HL-60 (cell line): ENCODE measurements around the gene MYL7.
"Not testable (repeated sequence)": the region's sequence is repeated elsewhere in the genome, so short reads cannot be mapped to it uniquely, and the experiment has no call there.

ENCODE experiments used
- DNase-seq, 2 experiments: peaks; one replicate each; pipeline ENCODE4 v3.0.0-alpha.2; 2010 to 2020; ENCODE audit warnings: low read depth in 1 of 2, low spot score in 1 of 2
- H3K27ac ChIP-seq: fragments of 250-450 bp; sonication (Bioruptor Pico); replicated peaks from 2 replicates; pipeline ENCODE4 v1.5.1; 2020; ENCODE audit warnings: mild to moderate bottlenecking, moderate library complexity
- H3K27me3 ChIP-seq: fragments of 250-450 bp; sonication (Bioruptor Pico); 2 replicates; pipeline ENCODE4 v1.5.1; 2021; ENCODE audit warnings: mild to moderate bottlenecking, moderate library complexity; ENCODE audit not compliant: insufficient read depth, poor library complexity, severe bottlenecking
- H3K4me3 ChIP-seq: replicated peaks from 2 replicates; pipeline ENCODE4 v1.5.1; 2011; ENCODE audit warnings: mild to moderate bottlenecking, control low read depth, low read length; ENCODE audit not compliant: insufficient read depth
- GABPA ChIP-seq: IDR thresholded peaks from 2 replicates; pipeline ENCODE4 v1.6.1; 2012; ENCODE audit warnings: low read depth
- POLR2AphosphoS5 ChIP-seq: IDR thresholded peaks from 2 replicates; pipeline ENCODE4 v1.6.1; 2012; ENCODE audit warnings: low read depth
- REST ChIP-seq: IDR thresholded peaks from 2 replicates; pipeline ENCODE4 v1.6.1; 2012; ENCODE audit warnings: low read depth; ENCODE audit not compliant: insufficient replicate concordance
- SPI1 ChIP-seq: IDR thresholded peaks from 2 replicates; pipeline ENCODE4 v1.6.1; 2012; ENCODE audit warnings: low read depth, mild to moderate bottlenecking, borderline replicate concordance
- TF ChIP-seq, protein P1 (sequence below): IDR thresholded peaks from one replicate; pipeline ENCODE4 v1.5.1; 2011; ENCODE audit warnings: low read length, control low read depth, inconsistent platforms; ENCODE audit not compliant: insufficient read depth

Gene MYL7

GRCh38 chr7:44176486-44176885, 35.4 kb upstream of the MYL7 start:
- no peaks in the 10 kb centered on the region for H3K27me3 ChIP-seq
- TF ChIP-seq POLR2AphosphoS5, result no peak
- no peak for DNase-seq

DNA sequence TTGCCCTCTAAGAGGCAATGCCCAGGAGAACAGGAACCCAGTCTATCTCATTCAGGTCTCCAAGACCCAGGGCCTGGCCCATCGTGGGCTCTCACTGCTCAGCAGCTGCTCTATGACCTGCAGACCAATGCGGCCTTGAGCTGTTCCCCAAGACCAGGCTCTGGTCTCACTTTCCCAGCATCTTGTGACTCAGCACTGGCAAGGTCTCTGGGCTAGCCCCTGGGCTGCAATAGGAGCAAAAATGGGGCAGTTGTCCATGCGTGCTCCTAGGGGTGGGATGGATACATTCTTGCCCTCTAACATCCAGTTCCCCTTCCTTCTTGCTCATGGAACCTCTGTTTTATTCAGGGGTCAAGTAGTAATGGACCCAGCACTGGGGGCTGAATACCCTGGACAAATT, 34.6 kb upstream of the MYL7 start:
- no peaks in the 10 kb centered on the region for H3K27me3 ChIP-seq
- TF ChIP-seq, protein P1, sequence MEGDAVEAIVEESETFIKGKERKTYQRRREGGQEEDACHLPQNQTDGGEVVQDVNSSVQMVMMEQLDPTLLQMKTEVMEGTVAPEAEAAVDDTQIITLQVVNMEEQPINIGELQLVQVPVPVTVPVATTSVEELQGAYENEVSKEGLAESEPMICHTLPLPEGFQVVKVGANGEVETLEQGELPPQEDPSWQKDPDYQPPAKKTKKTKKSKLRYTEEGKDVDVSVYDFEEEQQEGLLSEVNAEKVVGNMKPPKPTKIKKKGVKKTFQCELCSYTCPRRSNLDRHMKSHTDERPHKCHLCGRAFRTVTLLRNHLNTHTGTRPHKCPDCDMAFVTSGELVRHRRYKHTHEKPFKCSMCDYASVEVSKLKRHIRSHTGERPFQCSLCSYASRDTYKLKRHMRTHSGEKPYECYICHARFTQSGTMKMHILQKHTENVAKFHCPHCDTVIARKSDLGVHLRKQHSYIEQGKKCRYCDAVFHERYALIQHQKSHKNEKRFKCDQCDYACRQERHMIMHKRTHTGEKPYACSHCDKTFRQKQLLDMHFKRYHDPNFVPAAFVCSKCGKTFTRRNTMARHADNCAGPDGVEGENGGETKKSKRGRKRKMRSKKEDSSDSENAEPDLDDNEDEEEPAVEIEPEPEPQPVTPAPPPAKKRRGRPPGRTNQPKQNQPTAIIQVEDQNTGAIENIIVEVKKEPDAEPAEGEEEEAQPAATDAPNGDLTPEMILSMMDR, result no peak
- TF ChIP-seq SPI1, result no peak
- no peak for TF ChIP-seq POLR2AphosphoS5
- no peak for TF ChIP-seq GABPA
- TF ChIP-seq REST, result no peak

More at GRCh38 chr7:44176486-44176885, 35.4 kb upstream of the MYL7 start:
- no peak overlapping the region for H3K27ac ChIP-seq
- no peak overlapping the region for H3K4me3 ChIP-seq

DNA sequence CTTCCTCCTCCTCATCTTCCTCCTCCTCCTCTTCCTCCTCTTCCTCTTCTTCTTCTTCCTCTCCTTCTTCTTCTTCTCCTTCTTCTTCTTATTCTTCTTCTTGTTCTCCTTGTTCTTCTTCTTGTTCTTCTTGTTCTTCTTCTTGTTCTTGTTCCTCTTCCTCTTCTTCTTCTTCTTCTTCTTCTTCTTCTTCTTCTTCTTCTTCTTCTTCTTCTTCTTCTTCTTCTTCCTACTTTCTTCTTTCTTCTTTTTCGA, 33.5 kb upstream of the MYL7 start:
- not testable (repeated sequence) for DNase-seq, H3K4me3 ChIP-seq, H3K27ac ChIP-seq, H3K27me3 ChIP-seq

More for the DNA sequence above, 34.6 kb upstream of the MYL7 start:
- no peak for DNase-seq
- no peak overlapping the region for H3K4me3 ChIP-seq
- no peak overlapping the region for H3K27ac ChIP-seq

GRCh38 chr7:44173911-44174693, 33.0 kb upstream of the MYL7 start:
- TF ChIP-seq GABPA (no peak), POLR2AphosphoS5 (no peak), SPI1 (no peak), REST (no peak)
- TF ChIP-seq, protein P1, result no peak
- no peak overlapping the region for H3K4me3 ChIP-seq
- no peak overlapping the region for H3K27ac ChIP-seq
- DNase-seq, result no peak
- H3K27me3 ChIP-seq, result no peaks in the 10 kb centered on the region

DNA sequence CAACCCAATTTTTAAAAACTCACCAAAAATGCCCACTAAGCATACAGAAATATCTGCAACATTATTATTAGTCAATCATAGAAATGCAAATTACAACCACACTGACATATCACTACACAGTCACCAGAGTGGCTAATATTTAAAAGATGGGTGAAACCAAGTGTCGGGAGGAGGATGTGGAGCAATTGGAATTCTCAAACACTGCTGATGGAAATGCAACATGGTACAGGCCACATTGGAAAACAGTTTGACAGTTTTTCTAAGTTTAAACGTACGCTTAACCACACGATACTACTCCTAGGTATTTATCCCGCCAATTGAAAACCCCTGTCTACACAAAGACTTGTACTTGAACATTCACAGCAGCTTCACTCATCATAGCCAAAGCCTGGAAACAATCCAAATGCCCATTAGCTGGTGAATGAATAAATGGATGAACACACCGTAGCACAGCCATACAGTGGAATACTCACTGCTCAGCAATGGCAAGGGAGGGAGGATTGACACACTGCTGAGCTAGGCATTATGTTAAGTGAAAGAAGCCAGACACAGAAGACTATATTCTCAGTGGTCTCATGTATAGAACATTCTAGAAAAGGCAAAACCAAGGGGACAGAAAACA, 31.8 kb upstream of the MYL7 start:
- Histone ChIP-seq H3K27me3 (no peaks in the 10 kb centered on the region), H3K27ac (no peak overlapping the region), H3K4me3 (no peak overlapping the region)
- DNase-seq, result no peak
- TF ChIP-seq POLR2AphosphoS5 (no peak), REST (no peak), GABPA (no peak), SPI1 (no peak)
- TF ChIP-seq, protein P1, result no peak
